HCT116 (cell line): ENCODE measurements around the gene ANKRD9. TPM values are rescaled to one million over a fixed set of nuclear protein-coding genes. Genes with fewer than 3 reads are reported as not detected.

Experiments used
- ATAC-seq: fragments of 200-7000 bp; cut with Tn5 transposase; 2 replicates; pipeline ENCODE4 v1.9.1; 2020; ENCODE audit warnings: mild to moderate bottlenecking, moderate library complexity
- BruUV-seq: library from RNA; stranded (reverse); fragments of 400-500 nt; replicated peaks from 2 replicates; lab custom pipeline; 2021; lab: Mats Ljungman, UMichigan
- CTCF ChIA-PET: fragments of 300-600 bp; sonication (Branson Sonifier 250); formaldehyde crosslinking; loops from one replicate; lab custom pipeline; 2021; ENCODE audit warnings: antibody characterized with exemption; lab: Charles Lee
- POLR2A ChIA-PET: fragments of 300-600, 350-600 bp; sonication (Branson Sonifier 250); formaldehyde crosslinking; loops from one replicate; lab custom pipeline; 2021; ENCODE audit warnings: antibody characterized with exemption; lab: Charles Lee
- RAD21 ChIA-PET, 2 experiments: fragments of 300-600 bp; sonication (Branson Sonifier 250); formaldehyde crosslinking; loops; one replicate each; lab custom pipeline; 2023; ENCODE audit warnings: low total read pairs in 2 of 2; ENCODE audit not compliant: uncharacterized antibody in 2 of 2, unreplicated experiment in 2 of 2, low non-redundant PET in 1 of 2; lab: Charles Lee
- DNase-seq: peaks from one replicate; pipeline ENCODE4 v3.0.0-alpha.2; 2010; ENCODE audit warnings: low read depth, low spot score
- H2AFZ ChIP-seq: fragments of 200-600 bp; shearing (Covaris generic), sonication (generic); 2 replicates; pipeline ENCODE4 v1.6.1; 2017; ENCODE audit warnings: low read depth, mixed run types, mixed read lengths, antibody characterized with exemption, low read length; ENCODE audit not compliant: poor library complexity, severe bottlenecking
- H3K27ac ChIP-seq: 2 replicates; pipeline ENCODE4 v1.5.1; 2012; ENCODE audit warnings: low read depth, low read length
- H3K27me3 ChIP-seq: fragments of 200-600 bp; sonication (generic); 2 replicates; pipeline ENCODE4 v1.6.1; 2016; ENCODE audit warnings: mixed run types, low read length, mixed read lengths; ENCODE audit not compliant: insufficient read depth
- H3K36me3 ChIP-seq, 2 experiments: fragments of 200-500 bp in 1 of 2; fragments of 200-600 bp in 1 of 2; sonication (Bioruptor generic) in 1 of 2; sonication (generic) in 1 of 2; 2 replicates each; pipeline versions ENCODE4 v1.5.1 to v1.6.1; 2014 to 2016; ENCODE audit warnings: low read length in 2 of 2, inconsistent platforms in 1 of 2, mixed read lengths in 1 of 2, mixed run types in 1 of 2; ENCODE audit not compliant: insufficient read depth in 2 of 2, control insufficient read depth in 1 of 2
- H3K4me1 ChIP-seq, 2 experiments: fragments of 200-600 bp in 1 of 2; sonication (generic) in 1 of 2; 2 replicates each; pipeline versions ENCODE4 v1.5.1 to v1.6.1; 2012 to 2017; ENCODE audit warnings: low read length in 2 of 2, inconsistent platforms in 1 of 2, mild to moderate bottlenecking in 1 of 2, mixed read lengths in 1 of 2, mixed run types in 1 of 2, moderate library complexity in 1 of 2; ENCODE audit not compliant: insufficient read depth in 2 of 2, control insufficient read depth in 1 of 2
- H3K4me2 ChIP-seq: fragments of 200-600 bp; sonication (generic); 2 replicates; pipeline ENCODE4 v1.6.1; 2017; ENCODE audit warnings: mixed run types, low read length, mixed read lengths
- H3K4me3 ChIP-seq, 2 experiments: fragments of 200-600 bp in 1 of 2; sonication (generic) in 1 of 2; replicated peaks in 1 of 2; 2 replicates each; pipeline ENCODE4 v1.5.1; 2011 to 2016; ENCODE audit warnings: low read length in 2 of 2, control low read depth in 1 of 2, low read depth in 1 of 2, mild to moderate bottlenecking in 1 of 2, mixed read lengths in 1 of 2, mixed run types in 1 of 2
- H3K79me2 ChIP-seq: fragments of 200-600 bp; sonication (generic); 2 replicates; pipeline ENCODE4 v1.6.1; 2017; ENCODE audit warnings: mild to moderate bottlenecking, mixed run types, low read length, moderate library complexity, mixed read lengths; ENCODE audit not compliant: insufficient read depth
- H3K9ac ChIP-seq: fragments of 200-600 bp; sonication (generic); 2 replicates; pipeline ENCODE4 v1.6.1; 2016; ENCODE audit warnings: low read length, mixed read lengths
- H3K9me2 ChIP-seq: fragments of 200-600 bp; sonication (generic), shearing (Covaris generic); 2 replicates; pipeline ENCODE4 v1.6.1; 2017; ENCODE audit warnings: mixed run types, mild to moderate bottlenecking, moderate library complexity; ENCODE audit not compliant: insufficient read depth
- H3K9me3 ChIP-seq, 2 experiments: fragments of 200-500 bp in 1 of 2; fragments of 200-600 bp in 1 of 2; sonication (Bioruptor generic) in 1 of 2; sonication (generic) in 1 of 2; 2 replicates each; pipeline ENCODE4 v1.6.1; 2014 to 2017; ENCODE audit warnings: low read length in 2 of 2, mixed read lengths in 2 of 2, inconsistent platforms in 1 of 2, low read depth in 1 of 2, mild to moderate bottlenecking in 1 of 2, mixed run types in 1 of 2, moderate library complexity in 1 of 2; ENCODE audit not compliant: control insufficient read depth in 1 of 2, insufficient read depth in 1 of 2
- H4K20me1 ChIP-seq: fragments of 200-600 bp; sonication (generic), shearing (Covaris generic); 2 replicates; pipeline ENCODE4 v1.6.1; 2017; ENCODE audit warnings: mixed run types, mild to moderate bottlenecking, moderate library complexity; ENCODE audit not compliant: insufficient read depth
- CBX3 ChIP-seq: IDR thresholded peaks from 2 replicates; pipeline ENCODE4 v1.6.1; 2012; ENCODE audit warnings: low read depth
- CEBPB ChIP-seq: IDR thresholded peaks from 2 replicates; pipeline ENCODE4 v1.6.1; 2012; ENCODE audit warnings: low read depth
- EGR1 ChIP-seq: IDR thresholded peaks from 2 replicates; pipeline ENCODE4 v1.6.1; 2012; ENCODE audit warnings: low read depth
- ELF1 ChIP-seq: IDR thresholded peaks from 2 replicates; pipeline ENCODE4 v1.6.1; 2012; ENCODE audit warnings: low read depth, borderline replicate concordance
- FOSL1 ChIP-seq: IDR thresholded peaks from 2 replicates; pipeline ENCODE4 v1.6.1; 2012; ENCODE audit warnings: low read depth
- JUND ChIP-seq: IDR thresholded peaks from 2 replicates; pipeline ENCODE4 v1.6.1; 2012
- POLR2A ChIP-seq: IDR thresholded peaks from 2 replicates; pipeline ENCODE4 v1.7.0; 2011; ENCODE audit warnings: borderline replicate concordance; ENCODE audit not compliant: insufficient read depth, insufficient read length; ENCODE audit errors: extremely low read depth
- RAD21 ChIP-seq: IDR thresholded peaks from 2 replicates; pipeline ENCODE4 v1.6.1; 2012; ENCODE audit warnings: low read depth, mild to moderate bottlenecking
- SIN3A ChIP-seq: IDR thresholded peaks from 2 replicates; pipeline ENCODE4 v1.6.1; 2012; ENCODE audit warnings: low read depth
- SP1 ChIP-seq: IDR thresholded peaks from 2 replicates; pipeline ENCODE4 v1.6.1; 2012; ENCODE audit warnings: low read depth
- SRF ChIP-seq: IDR thresholded peaks from 2 replicates; pipeline ENCODE4 v1.6.1; 2012; ENCODE audit warnings: low read depth
- YY1 ChIP-seq: IDR thresholded peaks from 2 replicates; pipeline ENCODE4 v1.6.1; 2011; ENCODE audit warnings: low read length, low read depth, moderate library complexity, mild to moderate bottlenecking; ENCODE audit not compliant: insufficient replicate concordance; ENCODE audit errors: extremely low read depth
- ZFX ChIP-seq: fragments of 450-650 bp; IDR thresholded peaks from 2 replicates; pipeline ENCODE4 v1.6.1; 2017
- ZNF274 ChIP-seq: fragments of 200-500 bp; sonication (Bioruptor generic); IDR thresholded peaks from 2 replicates; pipeline ENCODE4 v1.6.1; 2014; ENCODE audit warnings: mild to moderate bottlenecking, low read depth, low read length, inconsistent platforms
- intact Hi-C: fragments of 100-400 bp; cut with micrococcal nuclease; formaldehyde crosslinking; loops from 2 replicates; pipeline ENCODE4 v1.10.0; 2022
- total RNA-seq: library from RNA; stranded (reverse); gene quantifications from one replicate; pipeline ENCODE4 v1.2.1, GENCODE V29; 2021; ENCODE audit not compliant: unreplicated experiment
- TF ChIP-seq, protein P1 (sequence below): IDR thresholded peaks from 2 replicates; pipeline ENCODE4 v1.6.1; 2011; ENCODE audit warnings: mild to moderate bottlenecking, low read length, moderate library complexity; ENCODE audit not compliant: insufficient replicate concordance; ENCODE audit errors: extremely low read depth
- TF ChIP-seq, protein P2 (sequence below): IDR thresholded peaks from 2 replicates; pipeline ENCODE4 v1.6.1; 2012; ENCODE audit warnings: low read depth
- TF ChIP-seq, protein P3 (sequence below): IDR thresholded peaks from 2 replicates; pipeline ENCODE4 v1.6.1; 2012

ANKRD9 gene
- total RNA-seq, 1 experiment from 2014 or later = 29.0 TPM

DNA sequence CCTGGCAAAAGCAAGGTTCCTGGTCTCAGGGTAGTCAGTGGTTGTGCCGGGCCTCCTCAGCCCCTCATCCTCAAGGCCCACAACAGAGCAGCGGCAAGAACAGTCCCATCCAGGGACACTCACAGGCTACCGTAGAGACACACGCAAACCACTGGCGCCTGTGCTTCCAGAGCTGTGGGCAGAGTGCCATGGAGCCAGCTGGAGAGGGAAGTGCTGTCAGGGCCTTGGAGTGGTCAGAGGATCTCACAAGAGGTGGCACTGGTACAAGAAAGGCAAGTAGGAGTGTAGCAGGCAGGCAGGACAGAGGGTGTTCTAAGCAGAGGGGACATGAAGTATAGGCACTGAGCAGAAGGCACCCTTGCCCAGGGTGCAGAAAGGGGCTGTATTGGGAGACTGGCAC is 34.6 kb downstream of the ANKRD9 start:
- ChIA-PET POLR2A (no interaction called here), RAD21 (interaction anchor here in 1 of 2 experiments (0.7 kb wide), 1 partner anchor 142 kb away, joined by 3 read pairs; no protein-coding TSS in a partner anchor), CTCF (no interaction called here)
- no TSS peak for BruUV-seq
- Histone ChIP-seq H3K4me3 (no peak overlapping the region), H3K9ac (no peak overlapping the region), H3K4me1 (no peaks in the 10 kb centered on the region), H3K4me2 (no peak overlapping the region), H3K79me2 (no peaks in the 10 kb centered on the region), H4K20me1 (no peaks in the 10 kb centered on the region), H3K27me3 (no peaks in the 10 kb centered on the region), H3K9me2 (no peaks in the 10 kb centered on the region), H3K36me3 (no peaks in the 10 kb centered on the region), H3K27ac (no peak overlapping the region), H2AFZ (no peak overlapping the region), H3K9me3 (no peaks in the 10 kb centered on the region)
- TF ChIP-seq JUND (no peak), CEBPB (no peak), CBX3 (no peak), SRF (no peak), ZFX (no peak), EGR1 (no peak), SIN3A (no peak), ELF1 (no peak), ZNF274 (no peak), YY1 (no peak), SP1 (no peak), FOSL1 (no peak), POLR2A (no peak), RAD21 (no peak)
- TF ChIP-seq, protein P1, sequence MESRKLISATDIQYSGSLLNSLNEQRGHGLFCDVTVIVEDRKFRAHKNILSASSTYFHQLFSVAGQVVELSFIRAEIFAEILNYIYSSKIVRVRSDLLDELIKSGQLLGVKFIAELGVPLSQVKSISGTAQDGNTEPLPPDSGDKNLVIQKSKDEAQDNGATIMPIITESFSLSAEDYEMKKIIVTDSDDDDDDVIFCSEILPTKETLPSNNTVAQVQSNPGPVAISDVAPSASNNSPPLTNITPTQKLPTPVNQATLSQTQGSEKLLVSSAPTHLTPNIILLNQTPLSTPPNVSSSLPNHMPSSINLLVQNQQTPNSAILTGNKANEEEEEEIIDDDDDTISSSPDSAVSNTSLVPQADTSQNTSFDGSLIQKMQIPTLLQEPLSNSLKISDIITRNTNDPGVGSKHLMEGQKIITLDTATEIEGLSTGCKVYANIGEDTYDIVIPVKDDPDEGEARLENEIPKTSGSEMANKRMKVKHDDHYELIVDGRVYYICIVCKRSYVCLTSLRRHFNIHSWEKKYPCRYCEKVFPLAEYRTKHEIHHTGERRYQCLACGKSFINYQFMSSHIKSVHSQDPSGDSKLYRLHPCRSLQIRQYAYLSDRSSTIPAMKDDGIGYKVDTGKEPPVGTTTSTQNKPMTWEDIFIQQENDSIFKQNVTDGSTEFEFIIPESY = no peak
- TF ChIP-seq, protein P2, sequence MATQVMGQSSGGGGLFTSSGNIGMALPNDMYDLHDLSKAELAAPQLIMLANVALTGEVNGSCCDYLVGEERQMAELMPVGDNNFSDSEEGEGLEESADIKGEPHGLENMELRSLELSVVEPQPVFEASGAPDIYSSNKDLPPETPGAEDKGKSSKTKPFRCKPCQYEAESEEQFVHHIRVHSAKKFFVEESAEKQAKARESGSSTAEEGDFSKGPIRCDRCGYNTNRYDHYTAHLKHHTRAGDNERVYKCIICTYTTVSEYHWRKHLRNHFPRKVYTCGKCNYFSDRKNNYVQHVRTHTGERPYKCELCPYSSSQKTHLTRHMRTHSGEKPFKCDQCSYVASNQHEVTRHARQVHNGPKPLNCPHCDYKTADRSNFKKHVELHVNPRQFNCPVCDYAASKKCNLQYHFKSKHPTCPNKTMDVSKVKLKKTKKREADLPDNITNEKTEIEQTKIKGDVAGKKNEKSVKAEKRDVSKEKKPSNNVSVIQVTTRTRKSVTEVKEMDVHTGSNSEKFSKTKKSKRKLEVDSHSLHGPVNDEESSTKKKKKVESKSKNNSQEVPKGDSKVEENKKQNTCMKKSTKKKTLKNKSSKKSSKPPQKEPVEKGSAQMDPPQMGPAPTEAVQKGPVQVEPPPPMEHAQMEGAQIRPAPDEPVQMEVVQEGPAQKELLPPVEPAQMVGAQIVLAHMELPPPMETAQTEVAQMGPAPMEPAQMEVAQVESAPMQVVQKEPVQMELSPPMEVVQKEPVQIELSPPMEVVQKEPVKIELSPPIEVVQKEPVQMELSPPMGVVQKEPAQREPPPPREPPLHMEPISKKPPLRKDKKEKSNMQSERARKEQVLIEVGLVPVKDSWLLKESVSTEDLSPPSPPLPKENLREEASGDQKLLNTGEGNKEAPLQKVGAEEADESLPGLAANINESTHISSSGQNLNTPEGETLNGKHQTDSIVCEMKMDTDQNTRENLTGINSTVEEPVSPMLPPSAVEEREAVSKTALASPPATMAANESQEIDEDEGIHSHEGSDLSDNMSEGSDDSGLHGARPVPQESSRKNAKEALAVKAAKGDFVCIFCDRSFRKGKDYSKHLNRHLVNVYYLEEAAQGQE = no peak
- TF ChIP-seq, protein P3, sequence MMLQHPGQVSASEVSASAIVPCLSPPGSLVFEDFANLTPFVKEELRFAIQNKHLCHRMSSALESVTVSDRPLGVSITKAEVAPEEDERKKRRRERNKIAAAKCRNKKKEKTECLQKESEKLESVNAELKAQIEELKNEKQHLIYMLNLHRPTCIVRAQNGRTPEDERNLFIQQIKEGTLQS = no peak
- intact Hi-C loops = no loop called here
- ATAC-seq = no peak
- DNase-seq = no peak
